ENCODE data around the gene RAD9A. TPM values are rescaled to one million over a fixed set of nuclear protein-coding genes. Genes with fewer than 3 reads are reported as not detected.

RAD9A gene
- total RNA-seq, 1 donor from 2014 or later: 8.3 TPM

GRCh38 chr11:67442504-67443404, 51.0 kb downstream of the RAD9A start:
- no peaks in the 10 kb centered on the region for H3K27me3 ChIP-seq (ENCODE audit: control insufficient read depth, insufficient read depth, low read length)
- peak overlapping the region; percentile 94 for H3K4me3 ChIP-seq (ENCODE audit: low read depth, low read length)
- H3K36me3 ChIP-seq (ENCODE audit: control insufficient read depth, insufficient read depth, low read length): peaks cover 2% of the 10 kb centered on the region
- DNase-seq (ENCODE audit: low read depth): no peak
- no peak for TF ChIP-seq CTCF (IDR thresholded peaks at IDR 0.05; ENCODE audit: insufficient read depth, low read length, poor library complexity, severe bottlenecking)

DNA sequence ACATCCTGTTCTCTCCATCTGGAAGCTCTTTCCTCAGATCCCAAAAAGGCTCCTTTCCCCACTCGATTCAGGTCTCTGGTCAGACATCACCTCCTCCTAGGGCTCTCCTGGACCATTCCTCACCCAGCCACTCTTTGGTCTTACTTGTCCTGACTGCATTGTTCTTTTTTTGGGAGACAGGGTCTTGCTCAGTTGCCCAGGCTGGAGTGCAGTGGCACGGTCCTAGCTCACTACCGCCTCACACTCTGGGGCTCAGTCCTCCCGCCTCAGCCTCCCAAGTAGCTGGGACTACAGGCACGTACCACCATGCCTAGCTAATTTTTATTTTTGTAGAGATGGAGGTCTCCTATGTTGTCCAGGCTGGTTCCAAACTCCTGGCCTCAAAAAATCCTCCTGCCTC, 53.7 kb downstream of the RAD9A start:
- no peak for DNase-seq (ENCODE audit: low read depth)
- Histone ChIP-seq H3K36me3 (ENCODE audit: control insufficient read depth, insufficient read depth, low read length) (no peaks in the 10 kb centered on the region), H3K27me3 (ENCODE audit: control insufficient read depth, insufficient read depth, low read length) (no peaks in the 10 kb centered on the region), H3K4me3 (ENCODE audit: low read depth, low read length) (no peak overlapping the region)
- no peak for TF ChIP-seq CTCF (IDR thresholded peaks at IDR 0.05; ENCODE audit: insufficient read depth, low read length, poor library complexity, severe bottlenecking)

Other genes starting within 250 kb of the RAD9A start
- 46.4 and 51.3 TPM in 2 replicates for gene GRK2, start 125.5 kb upstream of the RAD9A start, total RNA-seq
- 36.6 and 48.5 TPM in 2 replicates for gene ANKRD13D, start 102.7 kb upstream of the RAD9A start, total RNA-seq
- 37.2 and 39.9 TPM in 2 replicates for gene SSH3, start 88.5 kb upstream of the RAD9A start, total RNA-seq
- 70.7 and 75.5 TPM in 2 replicates for gene POLD4, start 38.4 kb upstream of the RAD9A start, total RNA-seq
- gene CLCF1, start 18.4 kb upstream of the RAD9A start, total RNA-seq: 33.1 and 34.3 TPM in 2 replicates
- 309 and 319 TPM in 2 replicates for gene PPP1CA, start 9.9 kb downstream of the RAD9A start, total RNA-seq
- 0.84 and 1.0 TPM in 2 replicates for gene TBC1D10C, start 12.1 kb downstream of the RAD9A start, total RNA-seq
- gene CARNS1, start 23.7 kb downstream of the RAD9A start, total RNA-seq: 0.21 and 0.27 TPM in 2 replicates
- 64.6 and 86.5 TPM in 2 replicates for gene RPS6KB2, start 36.5 kb downstream of the RAD9A start, total RNA-seq
- gene PTPRCAP, start 45.7 kb downstream of the RAD9A start, total RNA-seq: 2.5 and 3.0 TPM in 2 replicates
- 136 and 153 TPM in 2 replicates for gene CORO1B, start 51.5 kb downstream of the RAD9A start, total RNA-seq
- gene GPR152, start 60.7 kb downstream of the RAD9A start, total RNA-seq: not detected in 2 replicates
- gene CABP4, start 63.4 kb downstream of the RAD9A start, total RNA-seq: 0.17 TPM in 1 of 2 replicates, not detected in the other
- gene TMEM134, start 77.3 kb downstream of the RAD9A start, total RNA-seq: 53.8 and 102 TPM in 2 replicates
- 45.9 and 55.9 TPM in 2 replicates for gene AIP, start 91.0 kb downstream of the RAD9A start, total RNA-seq
- gene PITPNM1, start 113.4 kb downstream of the RAD9A start, total RNA-seq: 50.8 and 55.5 TPM in 2 replicates
- 104 and 135 TPM in 2 replicates for gene CDK2AP2, start 116.2 kb downstream of the RAD9A start, total RNA-seq
- gene CABP2, start 131.5 kb downstream of the RAD9A start, total RNA-seq: not detected in 2 replicates
- gene GSTP1, start 191.8 kb downstream of the RAD9A start, total RNA-seq: 1,390 and 1,923 TPM in 2 replicates
- gene NDUFV1, start 214.9 kb downstream of the RAD9A start, total RNA-seq: 229 and 262 TPM in 2 replicates
- 5.1 TPM in 2 replicates for gene NUDT8, start 238.0 kb downstream of the RAD9A start, total RNA-seq
- gene TBX10, start 247.8 kb downstream of the RAD9A start, total RNA-seq: not detected in 2 replicates

Measured in kidney epithelial cell (primary cell).